NCI-H510A (cell line): ENCODE measurements around the gene FUT9.
A peak's percentile ranks its signal among the peaks of the same experiment; 100 is the strongest.

Experiments used
- DNase-seq: peaks from one replicate; lab custom pipeline; 2025; lab: John Stamatoyannopoulos, UW

The FUT9 gene

DNA sequence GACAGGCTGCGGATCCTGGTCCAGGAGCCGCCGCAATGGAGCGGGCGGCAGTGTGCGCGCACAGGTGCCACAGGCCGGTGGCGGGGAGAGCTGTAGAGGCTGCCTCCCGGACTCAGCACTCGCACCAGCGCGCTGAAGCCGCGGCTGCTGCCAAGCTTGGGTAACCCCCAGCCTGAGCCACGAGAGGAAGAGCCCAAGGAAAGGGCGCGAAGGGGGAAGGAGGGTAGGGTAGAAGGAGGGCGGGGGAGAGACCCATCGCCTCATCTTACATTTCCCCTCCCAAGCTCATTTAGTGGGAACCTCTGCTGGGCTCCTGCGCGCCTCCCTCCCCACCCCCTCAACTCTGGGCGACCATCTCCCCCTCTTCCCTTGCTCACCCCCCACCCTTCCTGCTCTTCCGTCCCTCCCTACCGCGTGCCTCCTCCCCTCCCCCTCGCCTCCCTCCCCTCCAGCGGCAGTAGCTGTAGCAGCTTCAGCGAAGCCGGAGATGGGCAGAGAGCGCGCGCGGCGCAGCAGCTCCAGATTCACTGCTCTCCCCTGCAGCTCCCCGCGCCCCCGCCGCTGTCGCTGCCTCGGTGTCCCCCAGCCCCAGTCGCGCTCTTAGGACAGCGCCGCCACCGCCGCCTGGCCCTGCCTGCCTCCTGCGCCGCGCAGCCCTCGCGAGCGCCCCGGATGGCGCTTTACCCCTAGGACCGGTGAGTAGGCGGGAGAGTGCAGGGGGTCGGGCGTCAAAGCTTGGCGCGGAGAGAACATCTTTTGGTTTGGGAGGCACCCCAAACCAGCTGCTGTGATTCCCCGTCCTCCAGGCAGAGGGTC lies at the start of gene FUT9:
FUT9 (plus strand) TSS at position 457 of the 816 bp plus-strand sequence. CDS start 187,182 bp downstream, outside the sequence.
- DNase-seq: peak; percentile 68

DNA sequence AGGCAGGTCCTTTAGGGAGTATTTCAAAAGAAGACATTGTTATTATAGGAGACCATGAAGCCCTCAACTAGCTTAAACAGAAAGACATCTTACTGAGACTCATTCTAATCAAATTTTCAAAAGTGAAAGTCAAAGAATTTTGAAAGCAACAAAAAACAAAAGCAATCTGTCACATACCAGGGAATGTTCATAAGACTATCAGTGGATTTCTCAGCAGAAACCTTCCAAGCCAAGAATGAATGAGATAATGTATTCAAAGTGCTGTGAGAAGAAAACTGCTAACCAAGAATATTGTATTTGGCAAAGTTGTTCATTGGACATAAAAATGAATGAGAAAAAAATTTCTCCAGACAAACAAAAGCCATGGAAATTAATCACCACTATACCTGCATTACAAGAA lies 48.2 kb upstream of the FUT9 start:
- no peak for DNase-seq

DNA sequence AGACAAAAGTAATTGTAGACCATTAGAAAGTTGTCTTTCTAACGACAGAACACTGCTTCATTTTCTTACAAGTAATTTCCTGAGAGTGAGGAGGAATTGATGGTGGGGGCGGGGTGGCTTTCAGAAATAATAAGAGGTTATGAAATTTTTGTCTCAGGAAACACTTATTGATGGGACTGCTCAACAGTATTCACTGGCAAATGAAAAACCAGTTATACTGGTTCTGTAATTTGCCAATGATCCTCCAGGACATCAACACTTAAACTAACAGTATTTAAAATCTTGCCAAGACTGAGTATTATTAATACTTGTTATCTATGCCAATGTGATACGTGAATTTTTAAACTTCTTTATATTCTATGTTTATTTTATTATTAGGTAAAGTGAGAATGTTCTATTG lies 41.8 kb upstream of the FUT9 start:
- no peak for DNase-seq

DNA sequence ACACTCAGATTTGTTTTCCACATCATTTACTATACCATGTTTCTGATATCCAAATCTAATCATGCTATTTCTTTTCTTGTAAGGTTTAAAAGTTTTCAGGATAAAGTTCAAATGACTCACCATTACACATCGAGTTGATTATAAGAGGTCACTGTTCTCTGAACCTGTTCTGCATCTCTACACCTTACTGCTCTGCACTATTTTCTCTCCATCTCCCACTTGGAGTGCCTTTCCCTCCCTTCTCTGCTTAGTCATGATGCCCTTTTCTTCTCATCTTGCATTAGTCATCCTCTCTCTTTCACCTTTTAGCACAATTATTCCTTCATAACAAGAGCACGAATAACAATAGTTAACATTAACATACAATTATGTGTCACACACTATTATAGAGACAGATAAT lies 37.5 kb upstream of the FUT9 start:
- no peak for DNase-seq

DNA sequence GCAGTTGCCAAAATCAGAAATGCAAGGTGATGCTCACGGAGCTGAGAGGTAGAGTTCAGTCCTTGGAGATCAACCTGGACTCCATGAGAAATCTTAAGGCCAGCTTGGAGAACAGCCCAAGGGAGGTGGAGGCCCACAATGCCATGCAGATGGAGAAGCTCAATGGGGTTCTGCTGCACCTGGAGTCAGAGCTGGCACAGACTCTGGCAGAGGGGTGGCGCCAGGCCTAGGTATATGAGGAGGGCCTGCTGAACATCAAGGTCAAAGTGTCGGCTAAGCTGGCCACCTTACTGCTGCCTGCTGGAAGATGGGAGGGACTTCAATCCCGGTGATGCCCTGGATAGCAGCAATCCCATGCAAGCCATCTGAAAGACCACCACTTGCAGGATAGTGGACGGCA lies 23.9 kb upstream of the FUT9 start:
- no peak for DNase-seq

DNA sequence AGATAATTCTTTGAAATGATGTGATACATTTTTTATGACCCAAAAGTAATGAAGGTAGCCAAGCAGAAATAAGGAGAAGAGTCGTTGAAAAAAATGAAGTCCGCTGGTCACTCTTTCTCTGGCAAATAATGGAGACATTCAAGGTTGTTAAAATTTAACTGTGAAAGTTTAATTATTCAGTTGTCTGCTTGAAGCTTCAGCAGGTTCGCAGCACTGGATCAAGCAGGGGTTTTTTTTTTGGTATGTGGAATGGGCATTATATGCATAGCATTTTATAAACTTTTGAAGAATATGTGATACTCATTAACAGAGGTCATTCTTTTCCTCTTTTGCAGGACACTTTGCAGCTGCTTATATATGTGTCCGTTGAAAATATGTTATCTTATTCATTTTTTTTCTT lies 21.6 kb upstream of the FUT9 start:
- DNase-seq: no peak

DNA sequence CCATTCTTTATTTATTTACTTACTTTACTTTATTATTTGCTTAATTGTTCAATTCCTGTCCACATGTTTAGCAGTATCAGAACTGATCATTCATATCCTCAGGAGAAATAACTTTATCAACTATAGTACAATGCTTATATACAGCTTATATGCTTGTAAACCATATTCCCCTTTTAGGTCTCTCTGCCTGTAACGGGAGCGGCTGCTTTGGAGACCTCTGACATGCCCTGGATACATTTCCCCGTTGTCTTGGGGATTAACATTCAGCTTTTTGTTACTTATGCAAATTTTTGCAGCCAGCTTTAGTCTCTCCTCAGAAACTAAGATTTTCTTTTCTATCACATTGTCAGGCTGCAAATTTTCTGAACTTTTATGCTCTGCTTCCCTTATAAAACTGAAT lies 17.6 kb upstream of the FUT9 start:
- no peak for DNase-seq

DNA sequence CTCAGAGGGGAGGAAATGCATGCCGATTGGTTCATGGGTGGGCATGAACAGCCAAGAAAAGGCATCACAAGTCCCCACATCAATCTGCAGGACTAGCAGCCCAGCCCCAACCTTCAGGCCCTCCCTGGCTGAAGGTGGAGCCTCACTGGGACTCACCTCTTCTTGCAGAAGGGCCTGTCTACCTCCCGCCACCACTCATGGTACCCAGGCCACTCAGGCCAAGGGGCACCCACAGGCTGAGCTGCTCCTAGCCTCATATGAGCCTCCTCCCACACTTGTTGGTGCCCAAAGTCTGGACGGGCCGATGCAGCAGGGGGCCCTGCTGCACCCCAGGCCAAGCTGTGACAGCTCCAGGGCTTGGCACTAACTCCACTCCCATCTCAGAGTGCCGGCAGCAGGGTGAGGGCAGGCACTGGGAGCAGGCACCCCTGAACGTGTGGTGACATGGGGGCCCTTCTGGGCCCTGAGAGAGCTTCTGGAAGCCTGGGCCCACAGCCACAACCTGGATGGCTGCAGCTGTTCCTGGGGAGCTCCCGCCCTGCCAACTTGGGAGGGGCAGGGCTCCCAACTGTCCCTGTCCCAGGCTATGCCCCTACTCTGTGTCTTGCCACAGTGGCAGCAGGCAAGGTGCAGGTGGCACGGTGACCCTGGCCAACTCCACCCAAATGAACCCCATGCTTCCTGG lies 13.7 kb upstream of the FUT9 start:
- DNase-seq: no peak

DNA sequence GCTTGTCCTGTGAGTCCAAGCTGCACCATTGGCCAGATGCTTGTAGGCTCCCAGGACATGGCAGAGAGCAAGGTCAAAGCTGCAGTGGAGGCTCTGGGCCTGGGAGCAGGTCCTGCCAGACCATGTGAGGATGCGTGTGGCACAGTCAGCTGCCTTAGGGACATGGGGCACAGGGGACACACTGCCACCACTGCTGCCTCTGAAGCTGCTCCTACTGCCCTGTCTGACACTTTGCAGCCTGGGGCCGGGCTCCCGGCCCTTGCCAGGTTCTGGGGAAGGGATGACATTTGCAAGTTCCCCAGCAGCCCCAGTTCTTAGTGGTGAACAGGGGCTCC lies 13.2 kb upstream of the FUT9 start:
- DNase-seq: no peak

DNA sequence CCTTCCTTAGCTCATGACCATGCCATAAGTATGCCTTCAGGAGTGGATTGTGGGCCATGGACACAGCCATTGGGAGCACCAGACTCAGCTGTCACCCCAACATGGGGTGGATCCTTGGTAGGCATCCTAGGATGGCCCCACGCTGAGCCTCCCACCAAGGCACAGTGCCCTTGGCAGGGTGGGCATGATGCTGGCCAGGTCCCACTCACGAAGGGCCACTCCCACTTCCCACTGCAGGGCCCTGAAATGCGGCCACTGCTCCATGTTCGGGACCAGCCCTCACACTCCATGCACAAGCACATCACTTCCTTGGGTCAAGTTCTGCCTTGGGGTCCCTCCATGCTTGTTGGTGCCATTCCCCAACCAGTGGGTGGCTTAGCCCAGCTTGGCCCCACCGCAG lies 12.9 kb upstream of the FUT9 start:
- no peak for DNase-seq

DNA sequence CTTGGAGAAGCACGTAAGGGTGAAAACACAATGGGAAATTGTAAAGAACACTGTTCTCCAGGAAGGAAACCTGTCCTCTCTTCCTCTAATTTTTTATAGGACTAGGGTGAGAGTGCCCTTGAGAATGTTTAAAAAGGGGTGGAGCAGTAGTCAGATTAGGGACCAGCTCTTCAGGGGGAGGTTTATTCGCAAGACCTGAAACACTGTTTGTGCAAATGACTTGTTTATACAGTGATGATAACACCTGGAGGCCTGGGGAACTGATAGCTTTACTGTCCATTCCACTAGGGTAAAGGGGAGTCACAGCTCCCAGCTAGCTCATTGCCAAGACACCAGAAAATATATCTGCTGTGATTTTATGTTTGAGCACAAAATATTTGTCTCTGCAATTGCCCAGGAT lies 8.1 kb upstream of the FUT9 start:
- no peak for DNase-seq

DNA sequence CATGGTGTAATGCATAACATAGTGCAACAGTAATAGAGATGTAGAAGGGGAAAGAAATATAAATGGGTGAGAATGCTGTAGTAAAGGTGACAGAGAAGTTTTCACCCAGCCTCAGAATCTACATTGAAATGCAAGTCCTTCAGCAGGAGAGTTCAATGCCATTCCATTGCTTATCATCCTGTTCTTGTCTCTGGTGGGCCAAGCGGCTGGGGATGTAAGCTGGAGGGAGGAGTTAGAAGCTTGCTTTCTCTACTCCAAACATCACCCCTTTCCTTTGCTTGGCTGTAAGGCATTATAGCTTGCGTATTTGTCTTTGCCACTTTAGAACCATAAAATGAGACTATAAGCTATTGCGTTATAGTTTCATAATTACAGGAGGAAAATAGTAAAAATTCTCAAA lies 2.2 kb upstream of the FUT9 start:
- DNase-seq: no peak

DNA sequence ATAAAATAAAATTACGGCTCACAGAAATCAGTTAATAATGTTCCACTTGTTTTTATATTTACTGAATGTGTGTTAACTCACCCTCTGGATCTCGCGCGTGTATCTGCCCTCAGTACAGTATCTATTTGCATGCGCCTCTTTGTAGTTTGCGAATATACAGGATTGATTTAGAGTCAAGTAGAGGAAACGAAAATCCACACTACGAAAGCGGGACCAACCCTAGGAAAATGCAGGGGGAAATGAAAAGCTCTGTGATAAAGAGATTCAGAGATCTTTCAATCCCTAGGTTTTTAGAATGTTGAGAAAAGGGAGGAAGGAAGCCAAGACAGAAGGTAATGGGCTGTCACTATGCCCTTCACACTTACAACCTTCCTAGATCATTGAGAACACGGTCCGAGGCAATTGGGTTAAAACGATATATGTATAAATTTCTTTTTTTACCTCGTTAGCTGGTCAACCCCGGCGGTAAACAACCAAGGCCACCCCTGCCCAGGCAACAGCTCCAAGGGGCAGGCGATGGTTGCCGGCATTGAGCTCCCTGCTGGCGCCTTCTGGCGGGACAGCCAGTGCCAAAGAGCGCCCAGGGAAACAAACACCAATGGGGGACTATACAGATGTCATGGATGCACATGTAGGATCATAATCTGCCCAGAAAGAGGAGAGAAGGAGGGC lies 792 bp upstream of the FUT9 start:
- DNase-seq: peak; percentile 46

DNA sequence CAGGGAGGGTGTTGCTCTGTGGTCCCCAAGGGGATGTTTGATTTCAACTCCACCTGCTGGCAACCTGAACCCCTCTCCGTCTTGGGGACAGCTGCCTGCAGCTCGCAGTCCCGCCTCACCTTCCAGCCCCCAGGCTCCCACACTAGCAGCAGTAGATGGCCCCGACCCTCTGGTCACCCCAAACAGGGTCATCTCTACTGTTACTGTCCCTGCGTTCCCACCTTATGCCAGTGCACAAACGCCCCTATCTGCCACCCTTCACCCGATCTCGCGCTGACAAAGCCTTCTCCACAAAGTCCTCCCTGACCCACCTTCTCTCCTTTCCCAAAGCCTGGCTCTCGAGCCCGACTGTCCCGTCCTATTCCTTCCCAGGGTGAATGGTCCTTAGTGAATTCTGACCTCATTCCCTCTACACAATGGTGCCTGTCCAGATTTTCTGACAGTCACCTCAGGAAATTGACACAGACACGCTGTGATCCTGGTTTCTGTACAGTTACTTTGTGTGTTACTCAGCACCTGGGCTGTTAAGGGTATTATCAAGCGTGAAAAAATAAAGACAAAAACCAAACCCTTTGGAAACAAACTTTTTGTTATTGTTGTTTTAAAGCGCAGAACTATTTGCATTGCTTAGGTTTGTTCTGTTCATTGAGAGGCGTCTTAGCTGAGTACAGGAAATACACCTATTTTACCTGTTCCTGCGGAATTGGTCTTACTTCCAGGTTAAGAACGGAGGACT lies 728 bp downstream of the FUT9 start:
- DNase-seq: no peak

DNA sequence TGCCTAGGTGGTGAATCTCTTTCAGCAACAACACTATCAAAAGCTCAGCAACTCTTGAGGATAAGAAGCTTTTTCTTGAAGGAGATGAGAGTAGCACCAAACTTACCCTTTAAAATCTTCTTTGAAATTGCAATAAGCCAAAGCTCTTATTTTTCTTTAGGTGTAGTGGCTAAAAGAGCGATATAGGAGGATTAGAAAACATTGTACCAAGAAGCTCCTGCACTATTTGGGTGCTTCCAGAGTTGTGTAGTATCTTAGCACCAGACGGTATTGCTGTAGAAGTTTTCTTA lies 1.2 kb downstream of the FUT9 start:
- DNase-seq: no peak

DNA sequence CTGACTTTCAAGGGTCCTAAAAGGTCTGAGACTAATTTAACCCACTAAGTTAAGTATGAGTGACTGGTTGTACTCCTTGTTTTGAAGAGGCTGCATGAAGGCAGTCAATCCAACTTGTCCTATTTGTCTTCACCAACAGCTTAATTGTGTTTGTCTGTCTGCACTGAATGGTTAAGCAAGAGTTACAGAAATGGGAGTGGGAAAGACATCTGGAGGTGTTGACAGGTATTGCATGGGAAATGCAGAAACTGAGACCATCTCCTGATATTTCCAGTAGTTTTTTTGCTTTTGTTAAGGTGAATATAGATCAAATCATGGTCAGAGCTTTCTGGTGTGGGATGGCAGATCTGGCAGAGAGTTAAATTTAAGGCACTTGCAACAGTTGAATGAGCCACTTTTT lies 6.5 kb downstream of the FUT9 start:
- no peak for DNase-seq

DNA sequence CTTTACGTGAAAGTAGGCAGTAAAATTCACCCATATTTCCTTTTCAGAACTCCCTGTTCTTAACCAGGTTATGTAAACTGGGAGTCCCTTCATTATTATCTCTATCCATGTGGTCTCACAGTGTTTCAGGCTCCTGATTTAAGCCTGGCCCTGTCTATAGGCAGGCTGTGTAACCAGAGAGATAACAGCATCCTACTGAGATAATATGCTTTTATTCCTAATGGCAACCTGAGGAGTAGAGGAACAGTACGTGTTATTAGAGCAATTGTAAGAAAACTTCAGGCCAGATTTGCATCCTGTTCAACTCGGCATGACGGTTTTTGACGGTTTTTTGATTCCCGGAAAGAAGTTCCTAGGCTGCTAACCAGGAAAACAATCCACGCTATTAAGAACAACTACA lies 16.9 kb downstream of the FUT9 start:
- DNase-seq: no peak

DNA sequence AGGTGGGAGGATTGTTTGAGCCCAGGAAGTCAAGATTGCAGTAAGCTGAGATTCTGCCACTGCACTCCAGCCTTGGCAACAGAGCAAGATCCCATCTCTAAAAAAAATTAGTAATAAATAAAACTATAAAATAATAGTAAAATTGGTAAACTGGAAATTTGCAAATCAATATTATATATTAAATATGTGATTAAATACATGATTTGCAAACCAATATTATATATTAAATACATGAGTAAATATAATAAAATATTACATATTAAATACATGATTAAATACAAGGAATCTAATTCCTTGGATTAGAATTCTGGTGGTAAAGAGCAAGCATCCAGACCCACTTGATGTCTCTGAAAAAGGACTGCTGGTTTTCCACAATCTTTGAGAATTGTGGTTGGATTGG lies 35.8 kb downstream of the FUT9 start:
- DNase-seq: no peak

DNA sequence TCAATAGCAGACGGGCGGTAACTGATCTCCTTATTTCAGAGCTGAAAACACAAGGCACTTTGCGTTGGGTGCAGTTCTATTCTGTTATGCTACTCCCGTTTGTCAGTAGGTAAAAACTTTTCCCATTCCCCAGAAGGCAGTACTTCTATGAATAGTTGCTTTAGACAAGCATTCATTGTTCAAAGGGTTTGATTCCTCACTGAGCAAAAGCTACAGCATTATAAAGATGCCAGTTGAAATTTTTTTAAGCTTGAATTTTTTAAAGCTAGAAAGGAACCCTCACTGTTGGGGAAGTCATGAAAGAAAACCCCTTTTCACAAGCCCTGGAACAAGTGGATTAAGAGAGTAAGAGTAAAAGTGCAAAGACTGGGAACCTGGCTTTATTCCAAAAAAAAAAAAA lies 42.3 kb downstream of the FUT9 start:
- DNase-seq: no peak

DNA sequence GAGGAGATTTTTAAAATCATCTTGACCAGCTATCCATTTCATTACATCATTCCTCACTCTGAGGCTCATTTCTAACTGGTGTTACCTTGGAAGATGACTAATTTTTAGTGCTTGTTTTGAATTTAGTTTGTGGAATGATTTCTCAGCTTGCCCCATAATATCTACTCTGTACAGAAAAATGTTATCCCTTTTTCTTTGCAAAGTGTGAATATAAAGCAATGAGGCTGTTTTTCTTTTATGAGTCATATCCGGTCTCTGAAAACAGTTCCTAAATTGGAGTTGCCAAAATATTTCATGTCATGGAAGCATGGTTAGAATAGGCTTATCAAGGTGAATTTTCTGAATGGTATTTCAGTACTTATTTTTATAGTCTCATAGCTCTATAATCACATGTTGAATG lies 43.8 kb downstream of the FUT9 start:
- DNase-seq: no peak

DNA sequence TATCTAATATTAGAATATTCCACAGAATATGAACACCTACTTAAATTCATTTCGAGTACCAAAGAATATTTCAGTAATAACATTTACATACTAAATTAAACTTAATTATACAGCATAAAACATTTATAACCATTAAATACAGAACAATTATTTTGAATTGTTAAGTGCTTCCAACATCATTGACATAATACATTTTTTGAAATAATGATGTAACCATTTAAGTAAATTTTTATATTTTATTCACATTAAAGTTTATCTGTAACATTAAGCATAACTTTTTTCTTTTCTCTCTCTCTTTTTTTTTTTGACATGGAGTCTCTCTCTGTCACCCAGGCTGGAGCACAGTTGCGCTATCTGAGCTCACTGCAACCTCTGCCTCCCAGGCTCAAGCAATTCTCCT lies 44.5 kb downstream of the FUT9 start:
- DNase-seq: no peak

DNA sequence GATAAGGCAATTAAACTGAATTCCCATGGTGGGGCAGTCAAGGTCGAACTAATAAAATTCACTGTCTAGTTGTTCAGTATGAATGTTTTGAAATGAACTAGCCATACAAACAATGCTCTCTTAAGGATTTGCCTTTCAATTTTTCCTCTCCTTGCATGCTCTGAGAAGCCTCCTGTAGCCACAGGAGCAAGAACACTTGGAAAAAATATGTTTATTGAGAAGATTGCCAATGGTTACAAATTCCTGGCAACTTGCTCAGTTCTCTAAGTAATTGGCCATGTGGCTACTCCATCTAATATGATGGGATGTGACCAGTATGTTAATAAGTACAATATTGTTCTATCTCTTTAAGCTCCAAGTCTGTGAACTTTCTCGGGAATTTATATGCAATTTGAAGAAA lies 49.4 kb downstream of the FUT9 start:
- no peak for DNase-seq

DNA sequence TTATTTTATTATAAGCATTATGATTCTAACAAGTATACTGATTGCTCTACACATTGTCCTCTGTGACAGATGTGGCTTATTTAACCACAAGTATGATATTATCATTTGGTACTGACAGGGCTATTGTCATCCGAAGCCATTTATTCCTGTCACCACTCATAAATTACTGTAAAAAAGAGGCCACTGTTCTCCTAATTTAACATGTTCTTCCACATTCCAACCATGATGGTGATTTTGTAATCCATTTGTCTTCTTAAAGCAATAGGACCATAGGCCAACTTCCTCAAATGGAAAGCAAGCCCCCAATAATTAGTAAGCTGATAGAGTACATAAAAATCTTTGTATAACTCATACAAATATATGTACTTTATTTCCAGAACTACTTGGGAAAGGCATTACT lies 50.6 kb downstream of the FUT9 start:
- no peak for DNase-seq
